Neural cell (in vitro differentiated cells): ENCODE data around the gene SPINT1. TPM values are rescaled to one million over a fixed set of nuclear protein-coding genes. Genes with fewer than 3 reads are reported as not detected.

Experiments
- H2AFZ ChIP-seq: fragments of 200-600, 300-800 bp; sonication (generic), shearing (Covaris generic); 2 replicates; pipeline ENCODE4 v1.6.0; 2014; ENCODE audit warnings: low read depth, mild to moderate bottlenecking, antibody characterized with exemption, low read length, moderate library complexity
- H3F3A ChIP-seq: fragments of 200-600 bp; shearing (Covaris generic); 2 replicates; pipeline ENCODE4 v1.6.1; 2016; ENCODE audit warnings: mild to moderate bottlenecking, moderate library complexity, mixed read lengths, antibody characterized with exemption, low read length; ENCODE audit not compliant: insufficient read depth, poor library complexity, severe bottlenecking
- H3K27ac ChIP-seq: fragments of 200-600, 300-800 bp; sonication (generic), shearing (Covaris generic); 2 replicates; pipeline ENCODE4 v1.5.1; 2014; ENCODE audit warnings: mild to moderate bottlenecking, low read length, moderate library complexity
- H3K27me3 ChIP-seq: fragments of 300-800, 200-600 bp; sonication (generic), shearing (Covaris generic); 2 replicates; pipeline ENCODE4 v1.6.0; 2014; ENCODE audit warnings: mild to moderate bottlenecking, low read depth, low read length, moderate library complexity; ENCODE audit not compliant: insufficient read depth
- H3K36me3 ChIP-seq: fragments of 300-800, 200-600 bp; sonication (generic), shearing (Covaris generic); 2 replicates; pipeline ENCODE4 v1.5.1; 2014; ENCODE audit warnings: mild to moderate bottlenecking, antibody characterized with exemption, low read length, moderate library complexity; ENCODE audit not compliant: insufficient read depth
- H3K4me2 ChIP-seq: fragments of 300-800, 200-600 bp; sonication (generic), shearing (Covaris generic); 2 replicates; pipeline ENCODE4 v1.6.0; 2014; ENCODE audit warnings: mild to moderate bottlenecking, low read length
- H3K4me3 ChIP-seq: fragments of 300-800, 200-600 bp; sonication (generic), shearing (Covaris generic); 2 replicates; pipeline ENCODE4 v1.5.1; 2014; ENCODE audit warnings: mild to moderate bottlenecking, low read length, moderate library complexity
- H3K79me2 ChIP-seq: fragments of 200-600 bp; shearing (Covaris generic); replicated peaks from 2 replicates; pipeline ENCODE4 v1.6.0; 2014; ENCODE audit warnings: mild to moderate bottlenecking, low read length, moderate library complexity; ENCODE audit not compliant: insufficient read depth
- H3K9ac ChIP-seq: fragments of 300-800, 200-600 bp; sonication (generic), shearing (Covaris generic); 2 replicates; pipeline ENCODE4 v1.6.1; 2016; ENCODE audit warnings: mild to moderate bottlenecking, low read length, mixed read lengths
- H3K9me2 ChIP-seq: fragments of 200-600 bp; shearing (Covaris generic); 2 replicates; pipeline ENCODE4 v1.6.1; 2016; ENCODE audit warnings: mild to moderate bottlenecking, low read length, mixed read lengths; ENCODE audit not compliant: insufficient read depth
- H3K9me3 ChIP-seq: fragments of 200-600, 300-800 bp; sonication (generic), shearing (Covaris generic); 2 replicates; pipeline ENCODE4 v1.6.1; 2016; ENCODE audit warnings: mild to moderate bottlenecking, mixed run types, low read length, moderate library complexity, mixed read lengths
- H4K20me1 ChIP-seq: fragments of 200-600 bp; shearing (Covaris generic); 2 replicates; pipeline ENCODE4 v1.6.1; 2016; ENCODE audit warnings: mild to moderate bottlenecking, mixed run types; ENCODE audit not compliant: insufficient read depth
- CTCF ChIP-seq: fragments of 450-650 bp; IDR thresholded peaks from 2 replicates; pipeline ENCODE4 v1.5.1; 2014; ENCODE audit warnings: antibody characterized with exemption, mild to moderate bottlenecking, moderate library complexity; ENCODE audit not compliant: poor library complexity, severe bottlenecking
- EP300 ChIP-seq: fragments of 450-650 bp; conservative IDR thresholded peaks from 2 replicates; pipeline ENCODE4 v1.6.1; 2014; ENCODE audit warnings: antibody characterized with exemption, mild to moderate bottlenecking, moderate library complexity; ENCODE audit not compliant: poor library complexity, severe bottlenecking
- EZH2 ChIP-seq: fragments of 200-600, 300-800 bp; shearing (Covaris generic), sonication (generic); IDR thresholded peaks from 2 replicates; pipeline ENCODE4 v1.6.1; 2014; ENCODE audit warnings: antibody characterized with exemption, low read length, borderline replicate concordance, mild to moderate bottlenecking; ENCODE audit not compliant: insufficient read depth, poor library complexity, severe bottlenecking
- MXI1 ChIP-seq: fragments of 450-650 bp; conservative IDR thresholded peaks from 2 replicates; pipeline ENCODE4 v1.6.1; 2014; ENCODE audit warnings: antibody characterized with exemption, mild to moderate bottlenecking; ENCODE audit not compliant: poor library complexity, severe bottlenecking
- POLR2AphosphoS5 ChIP-seq: IDR thresholded peaks from 2 replicates; pipeline ENCODE4 v1.6.1; 2012
- RAD21 ChIP-seq: fragments of 450-650 bp; conservative IDR thresholded peaks from 2 replicates; pipeline ENCODE4 v1.6.1; 2014; ENCODE audit warnings: antibody characterized with exemption, mild to moderate bottlenecking, moderate library complexity
- REST ChIP-seq: IDR thresholded peaks from 2 replicates; pipeline ENCODE4 v1.6.1; 2012; ENCODE audit warnings: borderline replicate concordance
- SMC3 ChIP-seq: fragments of 450-650 bp; conservative IDR thresholded peaks from 2 replicates; pipeline ENCODE4 v1.6.1; 2014; ENCODE audit warnings: antibody characterized with exemption, mild to moderate bottlenecking, moderate library complexity; ENCODE audit not compliant: poor library complexity
- TAF1 ChIP-seq: IDR thresholded peaks from 2 replicates; pipeline ENCODE4 v1.6.1; 2012; ENCODE audit warnings: low read depth
- polyA plus RNA-seq: library from polyadenylated mRNA; depleted of rRNA; stranded (reverse); fragments of >200 nt; gene quantifications from 2 replicates; pipeline ENCODE4 v1.2.3, GENCODE V29; 2014

Gene SPINT1
- polyA plus RNA-seq, 1 donor from 2014 or later, result 0.68 TPM

GRCh38 chr15:40836020-40836419 lies 7.8 kb upstream of the SPINT1 start:
- no peak overlapping the region for H3K4me3 ChIP-seq
- H4K20me1 ChIP-seq, result no peaks in the 10 kb centered on the region

GRCh38 chr15:40838756-40839155 lies 5.1 kb upstream of the SPINT1 start:
- H3K4me3 ChIP-seq, result no peak overlapping the region
- H3K4me2 ChIP-seq, result no peak overlapping the region
- no peak overlapping the region for H3K9ac ChIP-seq
- no peak for TF ChIP-seq EP300
- H3K27me3 ChIP-seq, result peaks cover 30% of the 10 kb centered on the region
- H3K27ac ChIP-seq, result no peak overlapping the region
- no peaks in the 10 kb centered on the region for H4K20me1 ChIP-seq
- H2AFZ ChIP-seq, result no peak overlapping the region
- H3K36me3 ChIP-seq, result no peaks in the 10 kb centered on the region
- no peaks in the 10 kb centered on the region for H3F3A ChIP-seq
- no peaks in the 10 kb centered on the region for H3K79me2 ChIP-seq
- H3K9me2 ChIP-seq, result no peaks in the 10 kb centered on the region
- no peaks in the 10 kb centered on the region for H3K9me3 ChIP-seq

More at GRCh38 chr15:40836020-40836419, 7.8 kb upstream of the SPINT1 start:
- Histone ChIP-seq H3F3A (no peaks in the 10 kb centered on the region), H3K27ac (no peak overlapping the region), H3K9me2 (no peaks in the 10 kb centered on the region), H3K9me3 (no peaks in the 10 kb centered on the region), H3K9ac (no peak overlapping the region), H3K36me3 (no peaks in the 10 kb centered on the region), H3K4me2 (no peak overlapping the region), H3K27me3 (peaks cover 2% of the 10 kb centered on the region), H3K79me2 (no peaks in the 10 kb centered on the region), H2AFZ (no peak overlapping the region)
- TF ChIP-seq POLR2AphosphoS5 (no peak), RAD21 (no peak), SMC3 (no peak), MXI1 (no peak), TAF1 (no peak), CTCF (no peak), EZH2 (no peak), EP300 (no peak), REST (no peak)

GRCh38 chr15:40841741-40842140 lies 2.1 kb upstream of the SPINT1 start:
- Histone ChIP-seq H3K4me3 (no peak overlapping the region), H3K9me3 (no peaks in the 10 kb centered on the region), H3K79me2 (no peaks in the 10 kb centered on the region), H3F3A (no peaks in the 10 kb centered on the region), H3K9ac (no peak overlapping the region), H2AFZ (no peak overlapping the region), H3K27ac (no peak overlapping the region), H3K36me3 (no peaks in the 10 kb centered on the region), H3K27me3 (peaks cover 59% of the 10 kb centered on the region), H4K20me1 (no peaks in the 10 kb centered on the region), H3K9me2 (no peaks in the 10 kb centered on the region), H3K4me2 (no peak overlapping the region)
- TF ChIP-seq RAD21, result no peak
- no peak for TF ChIP-seq TAF1
- no peak for TF ChIP-seq MXI1
- TF ChIP-seq CTCF, result no peak
- no peak for TF ChIP-seq REST
- no peak for TF ChIP-seq POLR2AphosphoS5
- no peak for TF ChIP-seq SMC3
- no peak for TF ChIP-seq EZH2
- TF ChIP-seq EP300, result no peak
